ENCODE data around the gene COL26A1.

The COL26A1 gene

GRCh38 chr7:101563943-101564777 lies 201.5 kb downstream of the COL26A1 start:
- FAIRE-seq (peak; percentile 96), DNase-seq (ENCODE audit: low spot score) (peak; percentile 10)

DNA sequence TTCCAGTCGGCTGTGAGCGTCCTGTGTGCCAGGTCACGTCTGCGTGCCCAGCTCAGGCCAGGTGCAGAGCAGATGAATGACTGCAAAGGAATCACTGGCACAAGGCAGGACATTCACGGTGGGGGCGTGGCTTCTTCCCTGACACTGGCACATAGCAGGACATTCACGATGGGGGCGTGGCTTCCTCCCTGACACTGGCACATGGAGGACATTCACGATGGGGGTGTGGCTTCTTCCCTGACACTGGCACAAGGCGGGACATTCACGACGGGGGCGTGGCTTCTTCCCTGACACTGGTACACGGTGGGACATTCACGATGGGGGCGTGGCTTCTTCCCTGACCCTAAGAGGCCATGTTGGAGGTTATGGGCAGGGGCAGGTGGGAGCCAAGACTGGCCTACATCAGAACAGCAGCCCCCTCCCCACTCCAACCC lies 202.1 kb downstream of the COL26A1 start:
- peak; percentile 94 for FAIRE-seq
- peak; percentile 60 for DNase-seq (ENCODE audit: low spot score)

DNA sequence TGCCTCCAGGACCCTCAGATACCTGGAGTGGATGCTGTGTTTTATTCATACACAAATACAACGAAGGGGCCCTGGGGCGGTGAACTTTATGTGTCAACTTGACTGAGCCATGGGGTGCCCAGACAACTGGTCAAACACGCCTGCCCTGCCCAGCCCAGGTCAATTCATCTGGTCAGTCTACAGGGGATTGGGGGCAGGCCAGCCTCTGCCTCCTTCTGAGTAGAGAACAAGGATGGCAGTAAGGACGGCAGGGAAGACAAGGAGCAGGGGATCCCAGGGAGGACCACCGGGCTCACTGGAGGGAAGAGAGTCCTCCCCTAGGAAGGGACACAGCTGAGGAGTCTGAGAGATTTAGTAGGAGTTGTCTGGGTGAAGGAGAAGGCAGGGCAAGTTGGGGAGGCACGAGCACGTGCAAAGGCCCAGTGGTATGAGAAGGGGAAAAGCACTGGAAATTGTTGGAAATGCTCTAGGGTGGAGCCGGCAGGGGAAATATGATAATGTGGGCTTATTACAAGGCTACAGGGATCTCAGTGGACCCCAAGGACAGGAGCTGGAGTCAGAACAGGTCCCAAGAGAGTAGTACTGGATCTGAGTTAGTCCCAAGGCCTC lies 203.0 kb downstream of the COL26A1 start:
- FAIRE-seq (peak; percentile 27), DNase-seq (ENCODE audit: low spot score) (peak; percentile 10)

DNA sequence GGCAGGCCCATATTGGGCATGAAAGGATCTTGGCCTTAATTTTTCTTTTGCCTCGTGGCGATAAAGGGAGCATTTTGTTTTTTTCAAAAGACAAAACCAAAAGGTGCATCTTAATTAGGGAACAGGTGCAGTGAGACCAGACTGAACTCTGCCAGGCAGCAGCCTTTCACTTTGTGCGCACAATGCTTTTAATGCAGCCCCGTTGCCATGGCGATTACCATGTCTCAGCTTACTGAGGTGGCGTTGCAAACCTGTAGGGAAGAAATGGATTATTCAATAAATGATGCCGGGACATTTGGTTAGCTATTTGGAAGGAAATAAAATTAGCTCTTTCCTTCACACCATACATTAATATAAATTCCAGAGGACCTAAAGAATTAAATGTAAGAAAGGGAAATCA lies 204.6 kb downstream of the COL26A1 start:
- FAIRE-seq (no peak), DNase-seq (ENCODE audit: low spot score) (no peak)

- DNase-seq (ENCODE audit: low spot score) (no peak), FAIRE-seq (no peak)
Measured at GRCh38 chr7:101572156-101572555, 209.5 kb downstream of the COL26A1 start.

- FAIRE-seq (no peak), DNase-seq (ENCODE audit: low spot score) (no peak)
Measured at GRCh38 chr7:101575168-101575567, 212.5 kb downstream of the COL26A1 start.

DNA sequence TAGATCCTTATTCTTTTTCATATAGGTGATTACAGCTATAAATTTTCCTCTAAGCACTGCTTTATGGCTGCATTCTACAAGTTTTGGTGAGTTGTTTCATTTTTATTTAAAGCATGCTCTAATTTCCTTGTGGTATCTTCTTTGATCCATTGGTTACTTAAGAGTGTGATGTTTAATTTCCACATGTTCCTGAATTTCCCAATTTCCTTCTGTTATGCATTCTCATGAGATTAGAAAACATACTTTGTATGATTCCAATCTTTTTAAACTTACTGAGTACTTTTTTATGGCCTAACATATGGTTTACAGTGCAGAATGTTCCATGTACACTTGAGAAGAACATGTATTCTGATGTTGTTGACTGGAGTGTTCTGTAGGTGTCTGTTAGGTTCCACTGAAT lies 213.0 kb downstream of the COL26A1 start:
- FAIRE-seq (no peak), DNase-seq (ENCODE audit: low spot score) (no peak)

DNA sequence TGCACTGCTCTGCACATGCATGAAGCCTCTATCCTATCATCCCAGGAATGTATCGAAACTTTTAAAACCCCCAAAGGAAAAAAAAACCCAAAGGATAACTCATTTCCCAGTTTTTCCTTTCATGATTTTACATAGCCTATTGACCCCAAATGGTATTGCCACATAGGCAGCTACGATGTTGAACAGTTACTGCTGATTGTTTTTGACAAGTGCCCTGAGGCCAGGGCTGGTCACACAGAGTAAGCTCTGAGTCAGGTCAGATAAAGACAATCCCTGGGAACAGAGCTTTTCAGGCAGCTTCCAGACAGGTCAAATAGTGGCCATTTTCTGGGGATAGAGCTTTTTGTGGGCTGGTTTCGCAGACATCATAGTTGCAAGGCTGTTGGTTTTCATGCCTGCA lies 214.3 kb downstream of the COL26A1 start:
- no peak for FAIRE-seq
- DNase-seq (ENCODE audit: low spot score), result no peak

GRCh38 chr7:101578552-101578951 lies 215.9 kb downstream of the COL26A1 start:
- DNase-seq (ENCODE audit: low spot score) (no peak), FAIRE-seq (no peak)

GRCh38 chr7:101580596-101580995 lies 217.9 kb downstream of the COL26A1 start:
- no peak for FAIRE-seq

DNA sequence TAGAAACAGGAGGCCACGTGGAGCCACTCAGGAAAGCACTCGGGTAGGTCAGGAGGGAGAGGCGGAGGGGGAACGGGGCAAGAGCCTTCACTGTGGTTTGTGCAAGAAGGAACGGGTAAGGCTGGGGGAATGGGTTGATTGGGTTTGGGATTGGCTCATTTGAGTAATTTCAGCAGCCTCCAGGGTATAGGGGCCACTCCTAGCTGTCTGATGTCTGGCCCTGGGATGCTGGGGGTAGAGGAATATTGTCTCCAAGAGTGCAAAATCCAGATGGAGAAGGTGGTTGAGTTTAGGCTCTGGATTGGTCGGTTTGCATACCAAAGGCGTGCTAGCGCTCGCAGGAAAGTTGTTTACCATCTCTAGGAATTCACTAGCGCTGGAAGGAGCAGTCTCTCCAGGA lies 219.2 kb downstream of the COL26A1 start:
- peak; percentile 6 for DNase-seq (ENCODE audit: low spot score)
- no peak for FAIRE-seq

More at GRCh38 chr7:101580596-101580995, 217.9 kb downstream of the COL26A1 start:
- no peak for DNase-seq (ENCODE audit: low spot score)

DNA sequence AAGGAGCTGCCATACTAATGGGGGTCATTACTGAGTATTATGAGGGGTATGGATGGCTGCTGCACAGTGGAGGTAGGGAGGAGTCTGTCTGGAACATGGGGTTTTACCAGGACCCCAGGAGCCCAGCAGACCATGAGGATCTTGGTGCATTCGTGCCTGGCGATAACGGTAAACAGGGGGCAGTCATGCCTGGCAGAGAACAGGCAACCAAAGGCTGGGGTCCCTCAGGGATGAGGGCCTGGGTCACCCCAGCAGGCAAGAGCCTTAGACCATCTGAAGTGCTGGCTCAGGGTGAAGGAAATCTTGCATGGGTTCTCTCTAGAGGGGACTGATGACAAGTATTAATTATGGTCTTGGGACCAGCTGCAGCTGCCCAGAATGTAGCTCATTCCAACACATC lies 220.3 kb downstream of the COL26A1 start:
- DNase-seq (ENCODE audit: low spot score) (no peak), FAIRE-seq (no peak)

- DNase-seq (ENCODE audit: low spot score) (peak; percentile 33), FAIRE-seq (peak; percentile 17)
Measured at GRCh38 chr7:101586078-101586905, 223.6 kb downstream of the COL26A1 start.

GRCh38 chr7:101586906-101587677 lies 224.4 kb downstream of the COL26A1 start:
- DNase-seq (ENCODE audit: low spot score) (no peak), FAIRE-seq (no peak)

DNA sequence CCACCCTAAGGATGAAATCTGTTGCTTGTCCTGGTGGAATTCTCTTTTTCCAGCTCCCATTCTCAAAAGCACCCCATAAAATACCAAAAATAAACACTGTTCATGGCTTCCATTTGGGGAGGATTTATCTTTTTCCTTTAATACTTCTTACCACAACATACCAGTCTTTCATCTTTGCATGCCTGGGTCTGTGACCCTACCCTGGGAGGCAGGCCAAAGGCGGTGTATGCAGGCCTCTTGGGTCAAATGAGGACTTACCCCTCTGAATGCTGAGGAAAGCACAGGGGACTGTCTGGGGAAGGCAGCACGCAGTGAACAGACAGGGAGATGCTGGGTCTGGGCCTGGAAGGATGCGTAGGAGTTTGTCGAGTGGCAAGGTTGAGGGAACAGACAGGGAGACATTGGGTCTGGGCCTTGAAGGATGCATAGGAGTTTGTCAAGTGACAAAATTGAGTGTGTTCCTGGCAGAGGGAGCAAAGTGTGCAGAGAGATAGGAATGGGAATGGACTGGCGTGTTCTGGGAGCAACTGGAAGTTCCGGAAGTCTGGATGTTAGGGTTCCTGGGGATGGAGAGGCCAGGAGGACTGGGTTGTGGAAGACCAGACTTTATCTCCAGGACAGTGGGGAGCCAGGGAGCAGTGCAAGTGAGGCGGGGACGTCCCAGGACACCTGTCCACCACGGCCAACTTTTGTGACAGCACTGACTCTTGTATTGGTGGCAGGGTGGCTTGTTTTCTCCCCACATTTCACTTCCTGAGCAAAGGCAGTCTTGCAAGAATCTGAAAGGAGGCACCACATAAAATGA lies 225.7 kb downstream of the COL26A1 start:
- DNase-seq (ENCODE audit: low spot score) (peak; percentile 9), FAIRE-seq (peak; percentile 13)

DNA sequence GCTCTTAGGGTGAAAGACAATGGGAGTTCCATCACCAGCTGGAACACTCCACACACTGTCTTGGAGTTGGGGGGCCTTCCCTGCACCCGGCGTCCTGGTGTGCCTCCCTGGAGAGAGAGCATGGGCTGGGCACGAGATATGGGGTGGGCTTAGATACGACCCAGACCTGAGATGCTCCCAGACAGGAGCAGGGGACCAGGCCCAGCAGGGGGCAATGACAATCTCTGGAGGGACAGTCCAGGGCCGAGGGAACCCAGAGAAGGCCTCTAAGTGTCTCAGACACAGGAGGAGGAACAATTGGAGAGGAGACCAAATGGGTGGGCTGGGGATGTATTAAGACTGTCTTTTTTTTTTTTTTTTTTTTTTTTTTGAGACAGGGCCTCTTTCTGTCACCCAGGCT lies 226.4 kb downstream of the COL26A1 start:
- FAIRE-seq (no peak), DNase-seq (ENCODE audit: low spot score) (peak; percentile 7)

- FAIRE-seq (no peak), DNase-seq (ENCODE audit: low spot score) (peak; percentile 9)
Measured at GRCh38 chr7:101589976-101590662, 227.4 kb downstream of the COL26A1 start.

DNA sequence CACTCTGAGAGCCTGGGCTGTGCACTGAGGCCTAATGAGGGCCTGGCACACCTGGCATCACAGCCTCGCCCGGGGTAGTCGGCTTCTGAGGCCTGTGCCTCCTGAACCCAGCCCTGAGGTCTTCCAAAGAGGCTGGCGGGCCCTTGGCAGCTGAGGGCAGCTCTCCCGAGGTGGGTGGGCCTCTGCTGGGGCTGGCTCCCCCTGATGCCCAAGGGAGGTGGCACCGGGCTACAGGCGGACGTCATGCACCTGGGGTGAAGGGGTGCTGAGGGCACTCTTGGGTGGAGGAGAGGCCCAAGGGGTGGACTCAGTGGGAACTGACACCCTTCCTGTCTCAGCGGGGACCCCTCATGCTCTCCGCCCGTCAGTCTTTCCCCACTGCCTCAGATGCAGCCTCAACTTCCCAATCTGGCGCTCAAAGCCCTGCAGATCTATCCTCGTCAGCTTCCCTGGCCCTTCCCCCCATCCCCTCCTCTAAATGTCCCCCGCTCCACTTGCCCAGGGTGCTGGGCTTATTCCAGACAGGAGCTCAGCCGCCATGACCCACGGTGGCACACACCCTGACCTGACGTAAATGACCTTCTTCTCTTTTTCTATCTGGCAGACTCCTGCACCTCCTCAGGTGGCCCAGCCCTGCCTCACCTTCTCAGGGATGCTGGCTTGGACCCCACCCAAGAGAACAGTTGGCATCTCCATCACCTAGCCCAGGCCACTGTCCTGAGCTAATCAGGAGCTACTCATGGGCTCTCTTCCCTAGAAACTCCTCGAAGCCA lies 228.2 kb downstream of the COL26A1 start:
- FAIRE-seq, result no peak
- peak; percentile 7 for DNase-seq (ENCODE audit: low spot score)

GRCh38 chr7:101591504-101591903 lies 228.8 kb downstream of the COL26A1 start:
- FAIRE-seq, result no peak
- DNase-seq (ENCODE audit: low spot score), result no peak

Measured in urothelium cell line (cell line).